Left forelimb (tissue), 1 donor: ENCODE data around the gene PRRT3.

ENCODE experiments used
- DNase-seq: peaks from one replicate; pipeline ENCODE4 v3.0.0-alpha.2; 2018; ENCODE audit warnings: low spot score

The PRRT3 gene

DNA sequence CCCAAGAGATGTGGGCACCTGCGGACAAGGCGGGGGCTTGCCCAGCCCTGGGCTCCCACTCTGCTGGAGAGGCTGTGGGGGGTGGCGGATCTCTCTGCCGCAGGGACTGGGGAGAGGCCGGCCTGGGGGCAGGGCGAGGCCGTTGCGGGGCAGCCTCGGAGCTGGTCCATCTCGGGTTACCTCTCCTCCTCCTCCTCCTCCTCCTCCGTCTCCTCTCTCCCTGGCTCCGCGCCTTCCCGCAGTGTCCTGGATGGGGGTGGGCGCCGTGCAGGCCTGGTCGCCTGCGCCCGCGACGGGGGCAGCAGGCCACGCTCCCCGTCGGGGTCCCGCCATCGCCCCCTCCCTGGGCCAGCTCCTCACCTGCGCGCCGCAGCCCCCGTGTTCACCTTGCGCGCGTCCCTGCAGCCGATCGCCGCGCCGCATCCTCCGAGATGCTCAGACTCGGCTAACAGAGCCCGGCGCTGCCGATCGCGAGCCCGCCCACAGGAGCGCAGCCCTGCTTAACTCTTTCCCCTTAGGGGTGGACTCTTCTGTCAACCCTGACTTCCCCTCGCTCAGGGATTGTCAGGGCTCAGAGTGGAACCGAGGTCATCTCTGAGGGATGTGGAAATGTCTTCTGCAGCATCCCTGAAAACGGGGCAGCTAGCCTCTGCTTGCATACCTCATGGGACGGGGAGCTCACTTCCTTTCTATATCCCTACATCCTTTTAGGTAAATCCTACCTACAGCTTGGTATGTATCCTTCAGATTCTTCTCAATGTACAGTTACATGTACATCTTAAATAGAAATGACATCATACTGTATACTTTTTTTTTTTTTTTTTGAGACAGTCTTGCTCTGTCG is at the start of gene PRRT3:
Gene PRRT3 (minus strand): TSS at position 447 of the 844 bp plus-strand sequence. CDS start 2,293 bp downstream, outside the sequence.
- DNase-seq, result no peak

DNA sequence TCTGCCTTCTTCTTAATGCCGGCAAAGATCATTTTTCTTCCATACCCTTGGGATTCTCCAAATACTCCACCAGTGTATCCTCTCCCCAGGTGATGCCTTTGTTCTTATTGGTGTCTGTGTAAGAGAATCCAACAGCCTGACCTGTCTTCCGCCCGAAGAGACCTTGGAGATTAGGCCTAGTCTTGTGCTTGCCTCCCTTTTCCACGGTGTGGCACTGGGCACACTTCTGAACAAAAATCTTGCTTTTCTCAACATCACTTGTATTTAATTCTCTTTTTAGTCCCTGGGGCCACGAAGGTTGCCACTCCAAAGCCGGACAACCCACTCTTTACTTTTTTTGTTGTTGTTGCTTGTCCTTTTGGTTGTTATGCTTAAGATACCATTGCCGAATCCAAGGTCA is 48.5 kb upstream of the PRRT3 start:
- no peak for DNase-seq

DNA sequence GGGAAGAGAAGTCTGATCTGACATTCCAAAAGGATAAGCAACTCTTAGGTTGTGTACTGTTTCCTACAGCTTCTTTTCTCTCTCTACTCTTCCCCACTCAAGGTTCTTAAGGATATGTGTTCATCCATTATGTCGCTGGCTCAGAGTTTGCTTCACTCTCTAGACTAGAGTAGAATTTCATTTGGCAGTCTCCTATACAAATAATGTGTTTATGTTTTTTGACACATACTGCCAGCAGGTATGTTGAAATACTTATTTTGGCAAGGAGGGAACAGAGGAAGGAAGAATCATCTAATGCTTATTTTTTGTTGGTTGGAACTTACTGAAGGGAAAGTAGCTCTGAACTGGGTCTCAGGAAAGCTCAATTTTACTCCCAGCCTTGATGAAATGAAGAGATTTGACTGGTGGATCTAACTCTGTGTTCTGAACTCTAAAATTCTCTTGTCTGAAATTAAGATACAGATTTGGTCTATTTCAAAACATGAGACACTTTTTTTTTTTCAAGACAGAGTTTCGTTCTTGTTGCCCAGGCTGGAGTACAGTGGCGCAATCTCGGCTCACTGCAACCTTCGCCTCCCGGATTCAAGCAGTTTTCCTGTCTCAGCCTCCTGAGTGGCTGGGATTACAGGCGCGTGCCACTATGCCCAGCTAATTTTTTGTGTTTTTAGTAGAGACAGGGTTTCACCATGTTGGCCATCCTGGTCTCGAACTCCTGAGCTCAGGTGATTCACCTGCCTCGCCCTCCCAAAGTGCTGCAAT is 42.1 kb upstream of the PRRT3 start:
- no peak for DNase-seq

DNA sequence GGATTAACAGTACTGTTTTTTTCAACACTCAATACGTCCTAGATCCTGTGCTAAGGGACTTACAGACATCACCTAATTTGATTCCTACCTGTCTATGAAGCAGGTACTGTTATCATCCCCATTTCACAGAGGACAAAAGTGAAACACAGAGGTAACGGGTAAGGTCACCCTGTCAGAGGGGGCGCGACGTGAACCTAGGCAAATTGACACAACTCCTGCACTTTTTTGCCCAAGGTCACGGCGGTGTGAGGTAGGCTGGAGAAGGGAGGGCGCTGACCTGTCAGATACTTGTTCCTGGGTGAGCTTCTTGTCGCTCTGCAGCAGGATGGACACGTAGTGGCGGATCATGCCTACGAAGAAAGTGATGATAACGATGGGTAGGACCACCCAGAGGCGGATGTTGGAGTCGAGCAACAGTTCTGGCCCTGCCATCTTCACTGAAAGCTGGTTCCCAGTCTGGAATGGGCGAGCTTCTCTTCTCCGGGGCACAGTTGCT is 34.1 kb upstream of the PRRT3 start:
- no peak for DNase-seq

DNA sequence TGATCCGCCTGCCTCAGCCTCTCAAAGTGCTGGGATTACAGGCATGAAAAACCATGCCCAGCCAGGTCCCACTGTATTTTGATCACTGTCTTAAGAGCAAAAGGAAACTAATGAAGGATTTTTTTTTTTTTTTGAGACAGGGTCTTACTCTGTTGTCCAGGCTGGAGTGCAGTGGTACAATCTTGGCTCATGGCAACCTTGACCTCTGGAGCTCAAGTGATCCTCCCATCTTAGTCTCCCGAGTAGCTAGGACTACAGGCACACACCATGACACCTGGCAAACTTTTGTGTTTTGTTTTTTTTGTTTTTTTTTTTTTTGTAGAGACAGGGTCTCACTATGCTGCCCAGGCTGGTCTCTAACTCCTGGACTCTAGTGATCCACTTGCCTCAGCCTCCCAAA is 28.0 kb upstream of the PRRT3 start:
- DNase-seq, result no peak

DNA sequence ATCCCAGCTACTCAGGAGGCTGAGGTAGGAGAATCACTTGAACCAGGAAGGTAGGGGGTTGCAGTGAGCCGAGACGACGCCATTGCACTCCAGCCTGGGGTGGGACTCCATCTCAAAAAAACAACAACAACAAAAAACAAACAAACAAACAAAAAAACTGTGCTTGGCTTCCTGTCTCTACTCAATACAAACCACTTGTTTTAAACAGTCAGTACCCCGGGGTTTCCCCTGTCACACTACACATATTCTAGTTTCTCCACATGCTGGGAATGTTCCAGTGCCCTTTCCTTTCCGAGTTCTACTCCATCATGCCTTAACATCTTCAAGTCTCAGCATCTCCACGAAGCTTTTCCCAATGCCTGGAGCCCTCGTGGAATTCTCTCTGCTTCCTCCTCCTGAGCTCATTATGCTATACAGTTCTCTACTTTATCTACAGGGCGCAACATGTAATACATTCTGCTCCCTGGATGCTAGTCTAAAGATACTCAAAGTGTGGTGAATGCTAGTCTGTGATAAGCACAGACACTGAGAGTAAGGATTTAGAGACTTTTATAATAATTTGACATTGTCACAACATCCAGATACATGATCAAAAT is 26.6 kb upstream of the PRRT3 start:
- no peak for DNase-seq

DNA sequence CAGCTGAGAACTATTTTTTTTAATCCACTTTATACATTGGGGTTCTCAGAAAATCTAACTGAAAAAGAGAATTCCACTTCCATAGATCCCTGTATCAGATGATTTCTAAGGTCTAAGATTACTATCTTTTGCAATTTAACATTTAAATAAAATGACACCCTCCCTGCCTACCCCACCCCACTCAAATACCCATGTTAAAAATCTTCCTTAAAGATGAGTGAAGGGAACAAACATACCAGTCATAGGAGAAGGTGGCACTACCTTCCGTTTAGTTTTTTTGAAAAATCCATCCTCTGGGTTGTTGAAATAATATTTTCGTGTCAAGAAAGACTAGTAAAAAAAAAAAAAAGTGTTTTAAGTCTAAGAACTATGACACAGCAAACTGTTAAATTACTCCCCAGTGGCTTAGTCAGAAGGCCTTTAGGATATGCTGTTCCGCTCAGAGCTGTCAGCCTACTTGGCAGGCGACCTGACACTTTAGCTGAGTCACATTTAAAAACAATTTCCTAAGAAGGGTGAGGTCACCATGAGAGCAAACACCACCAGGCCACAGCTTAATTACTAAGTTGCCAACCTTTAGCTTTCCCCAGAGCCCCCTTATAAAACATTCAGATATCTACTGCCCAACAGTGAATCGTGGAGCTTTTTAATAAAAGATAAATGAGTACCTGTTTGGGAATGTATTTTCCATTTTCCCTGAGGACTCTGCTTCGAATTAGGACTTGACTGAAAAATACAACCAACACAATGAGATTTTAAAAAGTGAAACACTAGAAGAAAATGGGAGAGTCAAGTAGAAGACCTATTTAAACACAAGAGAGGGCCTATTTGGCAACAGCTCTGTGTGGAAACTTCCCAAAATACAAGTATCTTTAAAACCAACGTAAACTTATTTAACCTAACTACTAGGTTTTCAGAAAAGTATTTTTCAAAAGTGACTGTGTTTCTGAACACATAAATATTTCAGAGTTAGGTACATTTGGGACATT is 24.8 kb upstream of the PRRT3 start:
- DNase-seq, result no peak

DNA sequence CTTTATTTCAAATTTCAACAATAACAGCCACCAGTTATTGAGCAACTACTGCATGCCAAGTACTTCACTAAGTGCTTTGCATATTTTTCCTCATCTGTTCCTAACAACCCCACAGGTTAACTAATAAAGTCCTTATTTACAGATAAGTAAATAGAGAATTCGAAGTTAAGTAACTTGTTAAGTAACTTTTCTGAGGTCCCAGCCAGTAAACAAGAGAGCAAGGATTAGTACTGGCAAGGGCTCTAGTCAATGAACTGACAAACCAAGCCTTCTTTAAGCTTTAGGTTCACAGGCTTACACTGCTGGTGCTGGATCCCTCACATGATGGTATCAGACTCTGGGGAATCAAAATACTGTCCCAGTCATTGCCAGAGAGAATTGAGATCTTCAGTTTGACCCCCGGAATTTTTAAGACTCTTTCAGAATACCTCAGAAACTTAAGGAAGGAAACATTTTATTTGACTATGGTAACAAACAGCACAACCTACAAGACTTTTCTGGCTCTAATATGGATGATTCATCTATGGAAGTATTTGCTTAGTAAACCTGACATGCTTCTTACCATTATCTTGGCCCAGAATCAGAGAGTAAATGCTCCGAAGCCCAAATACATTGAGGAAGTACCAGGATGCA is 17.9 kb upstream of the PRRT3 start:
- no peak for DNase-seq

DNA sequence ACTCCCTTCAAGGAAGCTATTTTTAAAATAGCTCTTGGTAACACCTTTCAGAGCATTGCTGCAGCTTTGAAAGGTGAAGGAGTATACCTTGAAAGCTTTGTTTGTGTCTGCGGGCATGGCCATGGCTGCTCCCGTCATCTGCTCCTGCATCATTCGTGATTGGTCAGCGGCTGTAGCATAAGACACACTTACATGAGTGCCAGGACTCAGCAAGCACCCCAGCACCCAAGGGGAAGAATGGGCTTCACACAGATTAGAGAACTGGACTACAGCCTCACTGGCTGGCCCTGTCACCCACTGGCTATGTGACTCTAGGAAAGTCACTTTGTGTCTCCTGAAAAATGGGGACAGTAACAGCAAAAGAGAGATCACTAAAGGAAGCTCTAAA is 17.4 kb upstream of the PRRT3 start:
- DNase-seq, result no peak

DNA sequence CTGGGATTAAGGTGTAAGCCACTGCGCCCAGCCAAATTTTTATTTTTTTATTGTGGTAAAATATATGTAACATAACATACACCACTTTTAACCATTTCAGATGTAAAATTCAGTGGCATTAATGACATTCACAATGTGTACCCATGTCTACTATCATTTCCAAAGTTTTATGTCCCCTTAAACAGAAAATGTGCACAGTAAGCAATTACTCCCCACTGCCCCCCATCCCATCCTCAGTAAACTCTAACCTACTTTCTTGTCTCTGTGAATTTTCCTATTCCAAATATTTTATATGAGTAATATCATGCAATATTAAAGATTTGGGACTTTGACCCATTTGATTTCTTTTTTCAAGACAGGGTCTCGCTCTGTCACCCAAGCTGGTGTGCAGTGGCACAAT is 14.6 kb upstream of the PRRT3 start:
- DNase-seq, result no peak

DNA sequence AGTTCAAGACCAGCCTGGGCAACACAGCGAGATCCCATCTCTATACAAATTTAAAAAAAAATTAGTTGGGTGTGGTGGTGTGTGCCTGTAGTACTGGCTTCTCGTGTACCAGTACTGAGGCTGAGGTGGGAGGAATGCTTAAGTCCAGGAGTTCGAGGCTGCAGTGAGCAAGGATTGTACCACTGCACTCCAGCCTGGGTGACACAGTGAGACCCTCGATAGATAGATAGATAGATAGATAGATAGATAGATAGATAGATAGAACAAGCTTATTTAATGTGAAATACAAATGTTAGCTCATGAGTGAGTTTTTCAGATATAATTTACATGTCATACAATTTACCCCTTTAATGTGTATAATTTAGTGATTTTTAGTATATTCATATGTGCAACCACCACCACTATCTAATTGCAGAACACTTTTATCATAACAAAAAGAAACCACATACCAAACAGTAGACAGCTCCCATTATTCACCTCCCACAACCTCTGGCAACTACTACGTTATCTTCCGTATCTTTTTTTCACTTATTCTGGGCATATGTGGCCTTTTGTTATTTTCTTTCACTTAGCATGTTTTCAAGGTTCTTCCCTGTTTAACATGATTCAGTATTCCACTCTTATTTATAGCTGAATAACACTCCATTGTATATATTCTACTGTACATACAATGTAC is 13.1 kb upstream of the PRRT3 start:
- DNase-seq, result no peak

DNA sequence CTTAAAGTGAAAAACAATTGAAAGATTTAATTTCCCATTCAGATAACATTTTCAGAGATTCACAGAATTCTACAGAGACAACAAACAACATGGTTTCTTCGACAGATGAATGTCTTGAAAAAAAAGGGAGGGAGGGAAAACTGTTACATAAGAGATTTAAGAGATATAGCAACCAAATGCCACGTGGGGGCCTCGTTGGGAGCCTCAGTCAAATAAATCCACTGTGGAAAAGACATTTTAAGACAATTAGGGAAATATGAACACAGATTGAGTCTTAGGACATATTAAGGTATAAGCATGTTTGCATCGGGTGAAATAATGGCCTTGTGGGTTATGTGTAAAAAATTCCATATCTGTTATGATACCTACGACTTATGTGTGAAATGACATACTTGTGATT is 5.0 kb upstream of the PRRT3 start:
- DNase-seq, result no peak

DNA sequence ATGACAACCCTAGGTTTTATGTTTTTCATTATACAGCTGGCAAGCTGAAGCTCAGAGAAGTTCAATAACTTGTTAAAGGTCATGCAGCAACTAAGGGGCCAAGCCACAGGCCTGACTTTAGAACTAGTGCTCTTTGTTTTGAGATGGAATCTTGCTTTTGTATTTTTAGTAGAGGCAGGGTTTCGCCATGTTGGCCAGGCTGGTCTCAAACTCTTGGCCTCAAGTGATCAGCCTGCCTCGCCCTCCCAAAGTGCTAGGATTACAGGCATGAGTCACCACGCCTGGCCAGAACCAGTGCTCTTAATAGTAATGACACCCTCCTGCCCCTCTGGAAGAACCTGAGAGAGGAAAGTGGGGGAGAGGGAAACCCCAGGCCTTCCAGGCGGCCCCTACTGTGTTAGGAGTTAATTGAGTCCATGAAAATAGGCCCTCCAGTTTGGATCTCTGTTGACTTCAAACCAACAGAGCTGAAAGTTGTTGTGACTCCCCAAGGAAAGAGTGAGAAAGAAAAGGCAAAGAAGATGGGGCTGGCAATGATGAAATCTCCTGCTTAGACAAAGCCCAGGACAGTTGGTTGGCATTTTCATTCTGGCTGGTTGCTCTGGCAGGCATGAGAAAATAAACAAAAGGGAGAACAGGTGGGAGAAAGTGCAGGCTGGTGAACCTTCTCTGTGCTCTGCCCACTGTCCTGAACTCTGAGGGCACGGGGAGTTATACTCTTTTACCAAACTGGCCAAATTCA is 3.6 kb upstream of the PRRT3 start:
- no peak for DNase-seq

DNA sequence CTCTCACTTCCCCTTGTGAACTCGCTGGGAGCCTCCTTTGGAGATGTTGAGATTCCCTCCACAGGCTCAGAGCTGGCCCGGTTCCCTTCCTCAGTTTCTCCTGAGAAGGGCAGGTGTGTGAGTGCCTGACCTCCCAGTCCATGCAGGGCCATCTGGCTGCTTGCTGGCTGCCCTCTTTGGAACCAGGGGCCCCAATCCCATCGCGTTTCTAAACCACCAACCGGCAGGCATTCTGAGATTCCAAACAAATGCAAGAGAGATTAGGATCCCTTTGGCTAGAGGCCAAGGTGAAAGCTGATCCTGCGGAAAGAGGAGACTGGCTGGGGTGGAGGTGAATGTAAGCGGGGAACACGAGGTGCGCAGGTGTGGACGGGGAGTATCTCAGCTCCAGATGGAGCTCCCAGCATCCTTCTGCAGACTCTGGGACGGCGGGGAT is 2.9 kb upstream of the PRRT3 start:
- no peak for DNase-seq

DNA sequence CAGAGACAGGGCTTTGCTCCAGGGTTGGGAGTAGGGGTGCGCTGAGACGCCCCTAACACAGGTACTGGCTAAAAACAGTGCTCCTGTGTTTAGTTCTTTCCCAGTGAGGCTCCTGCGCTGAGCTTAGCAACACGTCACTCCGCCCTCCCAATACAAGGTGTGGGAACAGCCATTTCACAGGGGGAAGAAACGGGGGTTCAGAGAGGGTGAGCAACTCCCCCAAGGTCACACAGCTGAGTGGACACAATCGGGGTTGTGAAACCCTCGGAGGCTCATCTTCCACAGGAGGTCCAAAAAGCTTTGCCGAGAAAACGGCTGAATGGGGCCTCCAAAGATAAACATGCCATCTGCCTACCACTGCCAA is 628 bp downstream of the PRRT3 start:
- DNase-seq, result no peak

DNA sequence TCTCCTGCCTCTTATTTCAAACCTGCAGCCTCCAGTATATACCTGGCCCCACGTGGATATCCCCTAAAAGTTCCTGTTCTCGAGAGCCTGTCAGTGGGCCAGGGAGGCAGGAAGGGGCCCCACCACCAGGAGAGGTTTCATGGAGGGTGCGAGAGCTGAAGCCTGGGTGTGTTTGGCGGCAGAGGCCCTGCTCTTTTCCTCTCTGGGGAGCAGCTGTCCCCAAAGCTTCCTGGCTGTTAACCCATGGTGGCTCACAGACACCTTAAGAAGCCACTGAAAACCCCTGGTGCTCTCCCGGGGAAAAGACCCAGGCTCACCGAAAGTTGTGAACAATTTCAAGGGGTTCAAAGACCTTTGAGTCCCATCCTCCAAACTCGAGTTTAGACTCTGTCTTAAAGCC is 1.1 kb downstream of the PRRT3 start:
- DNase-seq, result no peak

DNA sequence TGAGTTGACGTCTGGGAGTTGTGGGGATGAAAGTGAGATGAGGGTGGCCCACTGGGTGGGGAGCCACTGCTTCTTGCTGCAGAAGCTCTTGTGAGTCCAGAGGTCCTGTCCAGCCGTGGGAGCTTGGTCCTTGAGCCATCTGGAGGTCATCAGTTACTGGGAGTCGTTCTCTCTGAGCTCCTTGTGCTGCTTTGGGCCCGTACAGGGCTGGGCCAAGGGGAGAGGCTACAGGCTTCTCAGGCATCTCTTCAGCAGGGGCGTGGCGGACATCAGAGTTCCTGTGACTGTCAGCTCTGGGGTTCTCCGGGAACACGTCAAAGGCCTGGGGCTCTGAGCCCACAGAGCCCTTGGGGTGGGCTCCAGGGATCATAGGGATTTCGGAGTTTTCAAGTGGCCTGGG is 2.6 kb downstream of the PRRT3 start:
- DNase-seq, result no peak

DNA sequence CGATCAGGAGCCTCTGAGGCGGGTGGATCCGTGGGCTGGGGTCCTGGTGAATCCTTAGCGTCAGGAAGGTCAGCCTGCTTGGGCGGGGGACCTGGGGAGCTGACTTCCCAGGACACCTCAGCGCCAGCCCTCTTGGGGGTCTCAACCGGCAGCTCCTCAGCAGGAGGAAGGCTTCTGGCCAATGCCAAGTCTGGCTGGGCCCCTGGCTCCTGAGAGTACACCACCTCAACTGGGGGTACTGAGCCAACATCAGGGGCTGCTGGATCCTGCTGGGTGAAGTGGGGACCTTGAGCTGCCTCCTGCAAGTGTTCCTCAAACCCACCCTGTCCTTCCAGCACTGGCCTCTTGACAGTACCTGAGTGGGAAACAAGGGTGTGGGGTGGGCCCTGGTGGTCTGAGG is 3.1 kb downstream of the PRRT3 start:
- DNase-seq, result no peak

DNA sequence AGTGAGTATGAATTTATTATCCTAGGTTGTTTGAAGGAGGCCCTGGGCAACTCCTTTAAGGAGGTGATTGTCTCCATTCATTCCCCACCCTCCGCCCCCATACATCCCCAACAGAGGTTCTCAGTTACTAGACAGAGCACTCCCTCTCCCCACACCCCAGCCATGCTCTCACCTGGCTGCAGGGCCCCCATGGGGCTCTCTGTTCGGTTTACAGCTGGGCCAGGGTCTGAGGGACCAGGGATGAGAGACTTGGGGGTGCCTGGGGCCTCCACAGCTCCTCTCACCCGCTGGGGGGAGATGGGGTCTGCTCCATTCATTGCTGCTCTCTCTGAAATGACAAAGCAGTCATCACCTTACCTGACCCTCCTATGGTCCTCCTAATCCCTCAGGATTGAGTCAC is 3.6 kb downstream of the PRRT3 start:
- DNase-seq, result no peak
